ENCODE results near the gene FBXW11.

- TF ChIP-seq CTCF (IDR thresholded peaks at IDR 0.05): no peak
- no peak for TF ChIP-seq EZH2 (IDR thresholded peaks at IDR 0.05; ENCODE audit: borderline replicate concordance, insufficient read depth, low read depth, low read length, poor library complexity, severe bottlenecking)
Observed at GRCh38 chr5:172035049-172035448, 28.6 kb upstream of the FBXW11 start.
